Activated T-cell treated with anti-CD3 and anti-CD28 coated beads, Interleukin-2, amount 50 U/mL, for 24 hours (primary cell): Measurements from ENCODE around the gene FLNC.

ENCODE experiments used
- DNase-seq: peaks from one replicate; pipeline ENCODE4 v3.0.0-alpha.2; 2020
- H3K27ac Mint-ChIP-seq: 2 replicates; pipeline ENCODE4 v1.8.0; 2020; ENCODE audit warnings: mild to moderate bottlenecking, mixed read lengths
- H3K27me3 Mint-ChIP-seq: 2 replicates; pipeline ENCODE4 v1.8.0; 2020; ENCODE audit warnings: mixed read lengths
- H3K36me3 Mint-ChIP-seq: 2 replicates; pipeline ENCODE4 v1.8.0; 2020; ENCODE audit warnings: low read depth, mixed read lengths
- H3K4me1 Mint-ChIP-seq: 2 replicates; pipeline ENCODE4 v1.8.0; 2020; ENCODE audit warnings: low read depth, mixed read lengths
- H3K4me3 Mint-ChIP-seq: 2 replicates; pipeline ENCODE4 v1.8.0; 2020; ENCODE audit warnings: mild to moderate bottlenecking, moderate library complexity, mixed read lengths
- H3K9me3 Mint-ChIP-seq: 2 replicates; pipeline ENCODE4 v1.8.0; 2020; ENCODE audit warnings: mixed read lengths

The FLNC gene

DNA sequence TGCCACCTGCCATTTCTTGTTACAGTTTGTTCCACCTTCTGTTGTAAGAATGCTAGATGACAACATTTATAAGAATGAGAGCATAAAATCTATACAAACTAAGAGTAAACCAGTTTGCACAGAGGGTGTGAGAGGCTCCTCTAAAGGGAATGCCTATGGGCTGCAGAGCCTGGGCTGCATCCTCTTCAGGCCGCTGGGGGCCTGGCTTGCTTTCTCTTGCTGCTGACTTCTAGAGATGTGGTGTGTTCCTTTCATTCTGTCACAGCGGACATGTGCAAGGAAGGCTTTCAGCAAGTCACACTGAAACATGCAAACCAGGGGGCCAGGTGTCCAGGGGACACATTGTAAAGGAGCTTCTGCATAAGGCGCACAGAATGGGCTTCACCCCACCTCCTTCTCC lies 25.4 kb downstream of the FLNC start:
- H3K27me3 Mint-ChIP-seq = no peaks in the 10 kb centered on the region
- no peaks in the 10 kb centered on the region for H3K4me1 Mint-ChIP-seq
- H3K9me3 Mint-ChIP-seq = no peaks in the 10 kb centered on the region
- DNase-seq = no peak
- H3K4me3 Mint-ChIP-seq = no peak overlapping the region
- no peaks in the 10 kb centered on the region for H3K36me3 Mint-ChIP-seq
- H3K27ac Mint-ChIP-seq = no peak overlapping the region

GRCh38 chr7:128856001-128856718 lies 26.0 kb downstream of the FLNC start:
- H3K27me3 Mint-ChIP-seq = no peaks in the 10 kb centered on the region
- H3K9me3 Mint-ChIP-seq = no peaks in the 10 kb centered on the region
- H3K4me3 Mint-ChIP-seq = no peak overlapping the region
- H3K36me3 Mint-ChIP-seq = no peaks in the 10 kb centered on the region
- no peak for DNase-seq
- no peaks in the 10 kb centered on the region for H3K4me1 Mint-ChIP-seq
- H3K27ac Mint-ChIP-seq = no peak overlapping the region

- DNase-seq = no peak
- Mint-ChIP-seq H3K4me1 (peaks cover 7% of the 10 kb centered on the region), H3K4me3 (no peak overlapping the region)
Measured at GRCh38 chr7:128858380-128859231, 28.4 kb downstream of the FLNC start.

GRCh38 chr7:128859232-128860157 lies 29.3 kb downstream of the FLNC start:
- DNase-seq = no peak
- H3K27ac Mint-ChIP-seq = no peak overlapping the region
- H3K9me3 Mint-ChIP-seq = no peaks in the 10 kb centered on the region
- H3K36me3 Mint-ChIP-seq = peaks cover 13% of the 10 kb centered on the region
- no peaks in the 10 kb centered on the region for H3K27me3 Mint-ChIP-seq
- no peak overlapping the region for H3K4me3 Mint-ChIP-seq
- H3K4me1 Mint-ChIP-seq = peaks cover 11% of the 10 kb centered on the region

More at GRCh38 chr7:128858380-128859231, 28.4 kb downstream of the FLNC start:
- Mint-ChIP-seq H3K9me3 (no peaks in the 10 kb centered on the region), H3K27ac (no peak overlapping the region), H3K27me3 (no peaks in the 10 kb centered on the region), H3K36me3 (peaks cover 10% of the 10 kb centered on the region)

DNA sequence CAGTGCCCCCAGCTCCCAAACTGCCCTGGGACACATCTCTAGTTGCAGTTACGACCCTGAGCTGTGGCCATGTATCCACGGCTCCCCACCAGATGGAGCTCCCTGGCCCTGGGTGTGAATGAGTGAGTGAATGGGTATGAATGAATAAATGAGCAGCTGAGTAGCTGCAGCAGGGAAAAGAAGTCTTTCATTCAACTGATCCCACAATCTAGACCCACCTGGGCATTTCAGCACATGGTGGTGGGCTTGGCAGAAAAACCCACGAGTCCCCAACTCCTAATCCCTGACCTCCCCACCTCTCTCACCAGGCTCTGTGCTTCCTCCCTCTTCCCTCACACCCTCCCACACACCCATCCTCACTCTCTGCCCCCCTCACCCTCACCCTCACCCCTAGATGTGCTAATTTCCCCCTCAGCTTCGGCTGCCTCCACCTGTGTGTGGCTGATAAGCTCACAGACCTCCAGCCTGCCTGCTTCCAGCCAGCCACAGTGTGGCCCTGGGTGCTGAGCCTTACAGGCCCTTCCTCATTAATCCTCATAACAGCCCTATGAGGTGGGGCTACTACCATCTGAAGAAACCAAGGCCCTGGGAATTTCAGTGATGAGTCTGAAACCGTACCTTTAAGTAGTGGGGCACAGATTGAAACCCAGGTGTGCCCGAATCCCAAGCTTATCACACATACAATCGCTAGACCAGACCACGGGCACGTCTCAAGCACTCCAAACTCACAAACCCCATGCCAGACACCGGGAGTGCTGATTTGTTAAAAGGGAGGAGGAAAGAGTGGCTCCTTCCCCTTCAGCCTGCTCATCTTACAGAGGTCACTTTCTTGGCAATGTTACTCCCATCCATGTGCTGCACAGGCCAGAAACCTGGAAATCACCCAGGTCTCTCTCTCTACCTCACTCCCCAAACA lies 30.2 kb downstream of the FLNC start:
- Mint-ChIP-seq H3K27ac (no peak overlapping the region), H3K36me3 (peaks cover 22% of the 10 kb centered on the region), H3K4me1 (peaks cover 18% of the 10 kb centered on the region)

DNA sequence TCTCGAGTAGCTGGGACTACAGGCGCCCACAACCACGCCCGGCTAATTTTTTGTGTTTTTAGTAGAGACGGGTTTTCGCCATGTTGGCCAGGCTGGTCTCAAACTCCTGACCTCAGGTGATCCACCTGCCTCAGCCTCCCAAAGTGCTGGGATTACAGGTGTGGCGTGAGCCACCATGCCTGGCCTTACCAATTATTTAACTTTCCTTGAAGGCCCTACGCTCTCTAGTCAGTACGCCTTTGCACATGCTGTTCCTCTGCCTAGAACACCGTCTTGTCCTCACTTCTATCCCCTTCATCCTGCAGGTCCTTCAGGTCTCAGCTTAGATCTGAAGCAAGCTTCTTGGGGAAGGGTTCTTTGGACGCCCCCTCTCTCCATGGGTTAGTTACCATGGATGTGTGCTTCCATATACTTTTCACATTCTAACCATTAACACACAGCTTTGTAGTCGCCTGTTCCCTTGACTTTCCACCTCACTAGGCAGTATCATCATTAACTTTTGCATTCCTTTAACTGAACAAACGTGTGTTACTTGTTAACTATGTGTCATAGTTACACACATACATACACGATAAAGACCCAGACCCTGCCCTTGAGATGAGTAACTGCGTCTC lies 31.9 kb downstream of the FLNC start:
- H3K4me1 Mint-ChIP-seq = peaks cover 22% of the 10 kb centered on the region
- no peaks in the 10 kb centered on the region for H3K9me3 Mint-ChIP-seq
- peak overlapping the region; percentile 99 for H3K4me3 Mint-ChIP-seq
- peaks cover 36% of the 10 kb centered on the region for H3K36me3 Mint-ChIP-seq
- H3K27ac Mint-ChIP-seq = peak overlapping the region; percentile 99
- DNase-seq = no peak
- H3K27me3 Mint-ChIP-seq = no peaks in the 10 kb centered on the region

More for the DNA sequence above, 30.2 kb downstream of the FLNC start:
- no peaks in the 10 kb centered on the region for H3K27me3 Mint-ChIP-seq
- no peak for DNase-seq
- H3K4me3 Mint-ChIP-seq = no peak overlapping the region
- H3K9me3 Mint-ChIP-seq = no peaks in the 10 kb centered on the region

DNA sequence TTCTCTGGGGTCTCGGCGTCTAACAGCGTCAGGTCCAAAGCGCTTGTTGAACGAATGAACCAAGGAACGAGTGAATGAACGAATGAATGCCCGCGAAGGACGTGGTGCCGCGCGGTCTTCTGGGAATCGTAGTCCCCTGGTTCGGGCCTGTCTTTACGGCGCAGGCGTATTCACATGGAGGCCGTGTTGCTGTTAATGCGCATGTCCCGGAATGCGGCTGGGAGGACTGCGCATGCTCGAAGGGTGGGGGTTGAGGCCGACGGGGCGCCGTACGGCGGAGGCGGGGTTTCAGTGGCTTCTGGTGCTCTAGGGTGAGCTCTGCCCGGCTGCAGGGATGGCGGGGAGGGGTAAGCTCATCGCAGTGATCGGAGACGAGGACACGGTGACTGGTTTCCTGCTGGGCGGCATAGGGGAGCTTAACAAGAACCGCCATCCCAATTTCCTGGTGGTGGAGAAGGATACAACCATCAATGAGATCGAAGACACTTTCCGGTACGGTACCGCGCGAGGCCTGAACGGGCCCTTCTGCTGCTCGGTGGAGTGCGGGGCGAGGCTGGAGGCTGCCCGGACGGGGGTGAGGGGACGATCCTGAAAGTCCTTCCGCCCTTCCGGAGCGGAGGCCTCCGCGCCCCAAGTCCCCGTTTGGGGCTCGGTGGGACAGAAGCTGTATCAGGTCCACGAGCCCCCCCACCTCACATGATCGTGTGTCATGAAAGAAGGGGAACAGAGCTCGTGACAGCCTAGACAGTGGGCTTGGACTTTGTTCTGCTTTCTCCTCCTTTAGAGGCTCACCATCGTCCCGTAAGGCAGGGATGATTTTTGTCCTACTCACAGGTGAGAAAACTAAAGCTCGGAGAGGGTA lies 32.6 kb downstream of the FLNC start, which contains the start of gene ATP6V1F:
ATP6V1F (plus strand) TSS at position 286 of the 862 bp plus-strand sequence; CDS start at position 335, 49 bp downstream.
- H3K36me3 Mint-ChIP-seq = peaks cover 36% of the 10 kb centered on the region
- peak within 1 kb of the TSS; percentile 99 for H3K27ac Mint-ChIP-seq
- peak within 1 kb of the TSS; percentile 99 for H3K4me3 Mint-ChIP-seq
- DNase-seq = peak; percentile 100
- no peaks in the 10 kb centered on the region for H3K9me3 Mint-ChIP-seq
- no peaks in the 10 kb centered on the region for H3K27me3 Mint-ChIP-seq
- peaks cover 22% of the 10 kb centered on the region for H3K4me1 Mint-ChIP-seq

DNA sequence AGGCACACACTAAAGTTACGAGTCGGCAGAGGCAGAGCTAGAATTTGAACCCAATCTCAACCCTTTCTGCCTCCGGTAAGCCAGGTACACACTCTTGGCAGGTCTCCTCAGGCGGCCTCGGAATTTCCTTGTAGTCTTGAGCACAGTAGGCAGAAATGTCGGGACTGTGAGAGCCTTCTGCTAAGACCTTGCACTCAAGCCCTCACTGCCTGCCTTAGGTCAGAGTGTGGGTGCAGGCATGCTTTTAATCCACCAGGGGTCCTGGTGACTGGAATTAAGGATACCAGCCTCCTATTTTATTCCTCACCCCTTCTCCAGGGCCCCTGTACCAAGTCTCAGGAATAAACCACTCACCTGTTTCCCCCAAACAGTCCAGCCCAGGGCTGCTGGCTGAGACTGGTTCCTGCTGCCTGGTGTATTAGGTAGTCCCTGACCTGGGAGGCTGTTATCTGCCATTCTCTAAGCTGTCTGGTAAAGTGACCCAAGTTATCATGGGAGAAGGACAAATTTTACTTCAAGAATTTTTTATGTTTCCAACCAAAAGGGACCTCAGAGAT lies 33.3 kb downstream of the FLNC start:
- H3K4me3 Mint-ChIP-seq = peak overlapping the region; percentile 99
- peak overlapping the region; percentile 99 for H3K27ac Mint-ChIP-seq
- peaks cover 23% of the 10 kb centered on the region for H3K4me1 Mint-ChIP-seq
- peaks cover 36% of the 10 kb centered on the region for H3K36me3 Mint-ChIP-seq
- no peaks in the 10 kb centered on the region for H3K9me3 Mint-ChIP-seq
- DNase-seq = peak; percentile 63
- H3K27me3 Mint-ChIP-seq = no peaks in the 10 kb centered on the region

DNA sequence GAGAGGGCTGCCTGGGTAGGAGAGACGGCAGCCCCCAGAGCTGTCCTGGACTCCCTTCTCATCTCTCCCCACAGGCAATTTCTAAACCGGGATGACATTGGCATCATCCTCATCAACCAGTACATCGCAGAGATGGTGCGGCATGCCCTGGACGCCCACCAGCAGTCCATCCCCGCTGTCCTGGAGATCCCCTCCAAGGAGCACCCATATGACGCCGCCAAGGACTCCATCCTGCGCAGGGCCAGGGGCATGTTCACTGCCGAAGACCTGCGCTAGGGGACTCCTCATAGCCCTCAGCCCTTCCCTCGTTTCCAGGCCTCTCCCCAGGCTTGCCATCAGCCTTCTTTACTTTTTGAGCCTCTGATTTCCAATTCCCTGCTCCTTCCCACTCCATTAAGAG lies 35.1 kb downstream of the FLNC start:
- peaks cover 3% of the 10 kb centered on the region for H3K27me3 Mint-ChIP-seq
- H3K9me3 Mint-ChIP-seq = no peaks in the 10 kb centered on the region
- no peak overlapping the region for H3K4me3 Mint-ChIP-seq
- peaks cover 36% of the 10 kb centered on the region for H3K36me3 Mint-ChIP-seq
- no peak for DNase-seq
- H3K27ac Mint-ChIP-seq = no peak overlapping the region
- peaks cover 31% of the 10 kb centered on the region for H3K4me1 Mint-ChIP-seq

DNA sequence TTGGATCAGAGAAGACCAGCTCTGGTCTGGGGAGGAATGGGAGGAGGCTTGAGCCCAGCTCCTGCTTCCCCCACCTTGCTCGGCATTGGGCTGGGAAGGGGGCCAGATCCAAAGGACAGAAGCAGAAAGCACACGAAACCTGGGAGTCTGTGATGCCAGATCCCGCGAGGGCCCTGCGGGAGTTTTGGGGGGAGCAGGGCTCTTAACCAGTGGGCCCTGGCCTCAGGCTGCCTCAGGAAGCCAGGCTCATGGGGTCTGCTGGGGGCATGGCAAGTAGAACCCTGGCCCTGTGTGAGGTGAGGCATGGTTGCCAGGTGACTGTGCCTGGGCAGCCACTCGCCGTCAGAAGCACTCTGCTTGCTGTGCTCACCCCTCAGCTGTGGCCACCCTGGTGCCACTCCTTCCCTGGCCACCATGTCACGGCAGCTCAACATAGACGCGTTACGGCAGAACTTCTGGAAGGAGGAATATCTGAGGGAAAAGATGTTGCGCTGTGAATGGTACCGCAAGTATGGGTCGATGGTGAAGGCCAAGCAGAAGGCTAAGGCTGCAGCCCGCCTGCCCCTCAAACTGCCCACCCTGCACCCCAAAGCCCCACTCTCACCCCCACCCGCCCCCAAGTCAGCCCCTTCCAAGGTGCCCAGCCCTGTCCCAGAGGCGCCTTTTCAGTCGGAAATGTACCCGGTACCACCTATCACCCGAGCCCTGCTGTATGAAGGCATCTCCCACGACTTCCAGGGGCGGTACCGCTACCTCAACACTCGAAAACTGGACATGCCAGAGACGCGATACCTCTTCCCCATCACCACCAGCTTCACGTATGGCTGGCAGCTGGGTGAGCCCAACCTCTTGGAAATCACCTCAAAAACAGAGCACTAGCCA lies 36.0 kb downstream of the FLNC start:
- no peak for DNase-seq
- no peak overlapping the region for H3K4me3 Mint-ChIP-seq
- H3K4me1 Mint-ChIP-seq = peaks cover 32% of the 10 kb centered on the region
- no peak overlapping the region for H3K27ac Mint-ChIP-seq
- H3K9me3 Mint-ChIP-seq = no peaks in the 10 kb centered on the region
- H3K27me3 Mint-ChIP-seq = peaks cover 9% of the 10 kb centered on the region
- peaks cover 36% of the 10 kb centered on the region for H3K36me3 Mint-ChIP-seq

DNA sequence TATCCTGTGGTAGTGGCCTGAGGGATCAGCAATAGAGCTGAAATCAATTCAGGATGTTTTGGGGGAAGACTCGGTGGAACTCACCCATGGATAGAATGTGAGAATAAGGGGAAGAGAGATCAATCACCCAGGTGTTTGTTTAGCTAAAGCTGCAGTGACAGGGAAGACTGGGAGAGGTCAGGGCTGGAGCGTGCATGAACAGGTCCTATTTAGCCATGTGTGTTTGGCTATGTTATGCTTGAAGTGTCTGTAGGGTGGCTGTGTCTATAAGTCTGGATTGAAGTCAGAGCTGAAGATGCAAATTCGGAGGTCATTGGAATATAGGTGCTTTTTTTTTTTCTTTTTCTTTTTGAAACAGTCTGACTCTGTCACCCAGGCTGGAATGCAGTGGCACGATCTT lies 37.0 kb downstream of the FLNC start:
- H3K36me3 Mint-ChIP-seq = peaks cover 36% of the 10 kb centered on the region
- H3K4me3 Mint-ChIP-seq = no peak overlapping the region
- no peak overlapping the region for H3K27ac Mint-ChIP-seq
- peaks cover 9% of the 10 kb centered on the region for H3K27me3 Mint-ChIP-seq
- H3K4me1 Mint-ChIP-seq = peaks cover 29% of the 10 kb centered on the region
- no peaks in the 10 kb centered on the region for H3K9me3 Mint-ChIP-seq
- no peak for DNase-seq
